GM21515 (cell line): ENCODE measurements around the gene CPT1B.

Source experiments
- ATAC-seq: cut with Tn5 transposase; IDR thresholded peaks from one replicate; pipeline ENCODE4 v1.9.1; 2021; ENCODE audit not compliant: unreplicated experiment

Gene CPT1B

GRCh38 chr22:50571264-50572175, 6.7 kb downstream of the CPT1B start:
- no peak for ATAC-seq

GRCh38 chr22:50570861-50571260, 7.4 kb downstream of the CPT1B start:
- ATAC-seq = no peak

- no peak for ATAC-seq
These were observed 8.2 kb downstream of the CPT1B start for GRCh38 chr22:50569896-50570535.

GRCh38 chr22:50569041-50569459, 9.2 kb downstream of the CPT1B start:
- no peak for ATAC-seq

- no peak for ATAC-seq
These were observed 9.6 kb downstream of the CPT1B start for GRCh38 chr22:50568626-50569025.

- ATAC-seq = no peak
These were observed 10.4 kb downstream of the CPT1B start for GRCh38 chr22:50567721-50568252.

- ATAC-seq = no peak
These were observed 13.9 kb downstream of the CPT1B start for GRCh38 chr22:50564289-50564688.

- no peak for ATAC-seq
These were observed 14.6 kb downstream of the CPT1B start for GRCh38 chr22:50563413-50564160.

GRCh38 chr22:50562523-50563412, 15.5 kb downstream of the CPT1B start, which contains the start of gene SYCE3:
Gene SYCE3, minus strand, starts transcription at chr22:50562919. Its CDS starts 6,514 bp downstream, at chr22:50556405.
- ATAC-seq = peak; percentile 88

- no peak for ATAC-seq
These were observed 16.5 kb downstream of the CPT1B start for GRCh38 chr22:50561401-50562358.

- ATAC-seq = no peak
These were observed 18.2 kb downstream of the CPT1B start for GRCh38 chr22:50560034-50560433.

- ATAC-seq = no peak
These were observed 21.5 kb downstream of the CPT1B start for GRCh38 chr22:50556703-50557102.

- no peak for ATAC-seq
These were observed 24.9 kb downstream of the CPT1B start for GRCh38 chr22:50553310-50553709.

- no peak for ATAC-seq
These were observed 27.0 kb downstream of the CPT1B start for GRCh38 chr22:50551160-50551752.

- ATAC-seq = no peak
These were observed 27.8 kb downstream of the CPT1B start for GRCh38 chr22:50550395-50550794.

- ATAC-seq = no peak
These were observed 29.1 kb downstream of the CPT1B start for GRCh38 chr22:50548921-50549790.

- no peak for ATAC-seq
These were observed 29.9 kb downstream of the CPT1B start for GRCh38 chr22:50548040-50548920.
